ENCODE measurements around the gene TOR1A.
"Not testable (repeated sequence)": the region's sequence is repeated elsewhere in the genome, so short reads cannot be mapped to it uniquely, and the experiment has no call there.

TOR1A gene

DNA sequence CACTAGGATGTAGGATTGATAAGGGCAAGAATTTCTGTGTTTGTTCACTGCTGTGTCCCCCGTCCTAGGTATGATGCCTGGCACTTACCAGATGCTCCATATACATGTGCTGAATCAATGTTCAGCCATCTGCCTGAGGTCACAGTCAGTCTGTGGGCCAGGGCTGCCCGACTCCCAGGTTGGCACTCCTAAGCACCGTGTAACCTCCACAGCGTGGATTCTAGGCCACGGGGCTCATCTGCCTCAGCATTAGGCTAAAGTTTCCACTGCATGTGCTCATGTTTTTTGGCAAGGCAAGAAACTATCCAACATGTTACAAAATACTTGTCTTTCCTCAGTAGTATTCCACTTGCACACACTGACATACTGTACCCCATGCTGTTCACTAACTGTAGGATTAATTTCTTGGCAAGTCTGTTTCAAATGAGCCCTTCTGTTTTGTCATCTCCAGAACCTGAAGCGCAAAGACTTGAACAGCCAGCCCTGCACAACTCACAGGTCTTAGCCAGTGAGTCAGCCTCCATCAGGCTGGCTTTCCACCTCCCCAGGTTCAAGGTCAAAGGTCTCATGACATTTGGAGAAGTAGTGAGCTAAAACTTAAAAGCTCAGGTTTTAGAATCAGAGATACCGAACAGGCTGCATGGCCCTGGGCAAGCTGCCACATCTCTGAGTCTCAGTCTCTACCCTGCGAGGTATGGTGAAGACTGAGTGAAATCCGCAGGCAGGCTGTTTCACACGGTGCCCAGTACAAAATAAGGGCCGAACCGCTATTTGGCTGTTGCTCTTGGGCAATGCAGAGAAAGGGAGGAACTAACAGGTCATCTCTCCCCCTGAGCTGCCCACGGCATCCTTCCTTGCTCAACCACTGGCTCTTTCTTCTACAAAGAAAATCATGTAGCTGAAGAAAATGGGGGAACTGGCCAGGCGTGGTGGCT lies 7.2 kb downstream of the TOR1A start:
- no peak for DNase-seq (ENCODE audit: low read depth)

GRCh38 chr9:129815278-129815677 lies 8.7 kb downstream of the TOR1A start:
- DNase-seq (ENCODE audit: low read depth) = no peak

GRCh38 chr9:129814432-129815223 lies 9.3 kb downstream of the TOR1A start:
- DNase-seq (ENCODE audit: low read depth) = no peak

DNA sequence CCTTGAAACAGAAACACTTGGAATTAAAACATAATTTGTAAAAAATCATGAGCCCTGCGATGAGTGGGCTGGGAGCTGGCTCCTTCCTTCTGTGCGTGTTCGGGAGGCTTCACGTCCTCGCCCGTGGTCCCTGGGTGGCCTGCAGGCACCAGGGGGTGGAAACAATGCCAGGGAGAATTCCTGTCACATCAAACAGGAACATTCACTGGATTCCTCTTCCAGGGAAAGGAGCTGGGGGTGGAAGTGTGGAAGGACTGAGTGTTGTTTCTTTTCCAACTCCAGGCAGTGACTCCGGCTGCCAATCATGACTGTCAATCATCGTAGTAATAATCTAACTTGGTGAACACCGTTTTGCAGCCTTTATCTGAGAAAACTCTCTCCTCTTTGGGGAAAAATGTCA lies 10.3 kb downstream of the TOR1A start:
- no peak for DNase-seq (ENCODE audit: low read depth)

- no peak for DNase-seq (ENCODE audit: low read depth)
Measured at GRCh38 chr9:129812385-129812784, 11.6 kb downstream of the TOR1A start.

DNA sequence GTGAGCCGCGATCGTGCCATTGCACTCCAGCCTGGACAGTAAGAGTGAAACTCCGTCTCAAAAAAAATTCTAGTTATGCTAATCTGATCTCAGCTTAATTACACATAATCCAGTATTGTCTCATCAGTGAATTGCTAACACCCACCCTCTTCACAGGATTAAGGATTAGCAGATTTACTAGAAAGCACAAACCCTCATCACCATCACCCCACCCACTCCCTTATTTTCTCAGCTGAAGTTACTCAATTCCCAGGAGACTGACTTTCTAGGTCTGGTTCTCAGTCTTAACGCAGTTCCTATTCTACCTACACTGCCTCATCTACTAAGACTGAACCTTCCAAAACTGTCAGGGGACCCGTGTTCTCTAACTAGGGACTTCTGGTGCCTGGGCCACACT lies 12.0 kb downstream of the TOR1A start:
- DNase-seq (ENCODE audit: low read depth) = no peak

DNA sequence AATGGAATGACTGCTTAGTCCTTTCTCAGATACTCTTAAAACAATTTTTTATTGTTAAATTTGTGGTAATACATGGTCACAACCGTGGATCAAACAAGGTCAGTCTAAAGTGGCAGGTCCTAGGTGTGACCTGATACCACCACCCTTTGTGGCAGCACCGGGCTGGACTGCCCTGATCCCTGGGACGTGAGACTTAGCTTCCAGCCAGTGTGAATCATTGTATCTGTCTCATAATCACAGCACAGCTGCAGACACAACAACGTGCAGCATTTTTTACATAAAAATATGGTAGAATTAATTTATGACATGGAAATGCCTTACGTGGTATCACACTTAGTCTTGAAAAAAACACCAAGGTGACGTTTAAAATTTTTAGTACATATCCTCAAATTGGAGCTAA lies 13.1 kb downstream of the TOR1A start:
- no peak for DNase-seq (ENCODE audit: low read depth)

GRCh38 chr9:129810116-129810515 lies 13.8 kb downstream of the TOR1A start:
- no peak for DNase-seq (ENCODE audit: low read depth)

- no peak for DNase-seq (ENCODE audit: low read depth)
Measured at GRCh38 chr9:129809346-129809745, 14.6 kb downstream of the TOR1A start.

- DNase-seq (ENCODE audit: low read depth) = no peak
Measured at GRCh38 chr9:129806061-129806460, 17.9 kb downstream of the TOR1A start.

- no peak for DNase-seq (ENCODE audit: low read depth)
Measured at GRCh38 chr9:129803676-129804060, 20.3 kb downstream of the TOR1A start.

- peak; percentile 91 for DNase-seq (ENCODE audit: low read depth)
Measured at GRCh38 chr9:129802833-129803675, 20.9 kb downstream of the TOR1A start, which contains the start of gene TOR1B. TSS of gene TOR1B (plus strand) at chr9:129803184. CDS start at chr9:129803213, 29 bp downstream.

GRCh38 chr9:129801504-129801903 lies 22.4 kb downstream of the TOR1A start:
- no peak for DNase-seq (ENCODE audit: low read depth)

DNA sequence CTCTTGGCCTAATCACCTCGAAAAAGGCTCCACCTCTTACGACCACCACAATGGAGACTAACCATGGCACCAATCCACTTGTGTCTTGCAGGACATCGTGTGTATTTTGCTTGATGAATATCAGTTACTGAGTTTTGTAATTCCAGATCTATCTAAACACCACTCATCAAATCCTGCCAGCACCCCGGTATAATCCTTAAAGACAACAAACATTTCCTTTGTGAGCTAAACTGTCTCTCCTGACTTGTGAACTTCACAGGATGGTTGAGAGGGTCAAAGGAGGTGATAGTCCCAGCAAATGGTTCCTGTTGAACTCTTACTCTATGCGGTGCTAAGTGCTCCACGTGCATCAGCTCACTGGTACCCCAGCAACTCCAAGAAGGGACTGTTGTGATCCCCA lies 25.0 kb downstream of the TOR1A start:
- no peak for DNase-seq (ENCODE audit: low read depth)

- DNase-seq (ENCODE audit: low read depth) = not testable (repeated sequence)
Measured at GRCh38 chr9:129796029-129796428, 27.9 kb downstream of the TOR1A start.

GRCh38 chr9:129794549-129794948 lies 29.4 kb downstream of the TOR1A start:
- DNase-seq (ENCODE audit: low read depth) = no peak

DNA sequence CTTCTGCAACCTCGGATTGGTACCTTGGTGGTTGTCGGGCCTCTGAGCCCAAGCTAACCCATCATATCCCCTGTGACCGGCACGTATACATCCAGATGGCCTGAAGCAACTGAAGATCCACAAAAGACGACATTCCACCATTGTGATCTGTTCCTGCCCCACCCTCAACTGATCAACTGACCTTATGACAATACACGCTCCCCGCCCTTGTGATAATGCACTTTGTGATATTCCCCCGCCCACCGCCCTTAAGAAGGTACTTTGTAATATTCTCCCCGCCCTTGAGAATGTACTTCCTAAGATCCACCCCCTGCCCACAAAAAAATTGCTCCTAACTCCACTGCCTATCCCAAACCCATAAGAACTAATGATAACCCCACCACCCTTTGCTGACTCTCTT lies 37.5 kb downstream of the TOR1A start:
- no peak for DNase-seq (ENCODE audit: low read depth)

DNA sequence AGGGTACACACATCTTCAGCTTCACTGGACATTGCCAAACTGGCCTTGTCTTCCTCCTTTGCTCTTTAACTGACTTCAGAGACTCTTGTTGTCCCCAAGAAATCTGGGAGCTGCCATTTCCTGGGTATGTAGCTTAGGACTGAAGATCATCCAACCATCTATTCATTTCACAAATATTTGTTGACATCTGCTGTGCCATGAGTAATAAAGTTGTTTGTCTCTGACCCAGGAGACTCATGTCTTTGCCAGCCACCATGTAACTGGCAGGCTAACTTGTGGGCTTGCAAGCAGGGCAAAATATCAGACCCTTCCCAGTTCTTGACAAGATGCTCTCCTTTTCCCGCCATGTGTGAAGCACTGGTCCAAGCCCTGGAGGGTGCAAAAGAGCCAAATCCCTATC lies 38.1 kb downstream of the TOR1A start:
- no peak for DNase-seq (ENCODE audit: low read depth)

GRCh38 chr9:129784970-129785369 lies 39.0 kb downstream of the TOR1A start:
- not testable (repeated sequence) for DNase-seq (ENCODE audit: low read depth)

GRCh38 chr9:129783516-129784361 lies 40.2 kb downstream of the TOR1A start:
- peak; percentile 62 for DNase-seq (ENCODE audit: low read depth)

DNA sequence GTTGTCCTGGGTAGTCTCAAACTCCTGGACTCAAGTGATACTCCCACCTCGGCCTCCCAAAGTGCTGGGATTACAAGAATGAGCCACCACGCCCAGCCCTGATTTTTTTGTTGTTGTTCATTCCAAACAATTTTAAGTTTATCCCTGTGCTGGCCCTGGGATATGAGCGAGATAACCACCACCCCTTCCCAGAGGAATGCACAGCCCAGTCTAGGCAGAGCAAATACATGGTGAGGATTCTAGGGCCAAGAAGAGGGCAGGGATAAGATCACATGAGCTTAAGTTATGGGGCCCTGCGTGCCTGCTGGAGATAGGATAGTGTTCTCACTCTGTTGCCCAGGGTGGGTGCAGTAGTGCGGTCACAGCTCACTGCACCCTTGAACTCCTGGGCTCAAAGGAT lies 42.0 kb downstream of the TOR1A start:
- DNase-seq (ENCODE audit: low read depth) = no peak
